Inflammatory macrophage treated with lipopolysaccharide for 4 hours (primary cell): ENCODE data around the gene GART.
"Not testable (repeated sequence)": the region's sequence is repeated elsewhere in the genome, so short reads cannot be mapped to it uniquely, and the experiment has no call there.

Source experiments
- DNase-seq: peaks from one replicate; pipeline ENCODE4 v3.0.0-alpha.2; 2020

The GART gene

GRCh38 chr21:33511639-33512038 is 30.3 kb downstream of the GART start:
- DNase-seq = no peak

- no peak for DNase-seq
Observed at GRCh38 chr21:33510826-33511225, 31.1 kb downstream of the GART start.

GRCh38 chr21:33507003-33507402 is 34.9 kb downstream of the GART start:
- not testable (repeated sequence) for DNase-seq

DNA sequence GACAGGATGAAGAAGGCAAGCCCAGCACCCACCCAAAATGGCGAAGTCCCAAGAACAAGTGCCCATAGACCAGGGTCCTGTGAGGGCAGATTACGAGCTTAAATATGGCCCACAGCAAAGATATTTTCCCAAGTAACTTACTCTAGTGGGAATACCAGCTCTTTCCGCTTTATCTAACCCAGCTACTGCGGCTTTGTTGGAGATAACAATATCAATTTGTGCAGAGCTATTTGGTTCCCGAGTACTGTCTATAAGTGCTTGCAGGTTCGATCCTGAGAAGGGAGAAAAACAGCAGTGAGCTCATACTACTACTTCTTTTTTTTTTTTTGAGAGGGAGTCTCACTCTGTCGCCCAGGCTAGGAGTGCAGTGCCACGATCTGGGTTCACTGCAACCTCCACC is 36.1 kb downstream of the GART start:
- DNase-seq = no peak

DNA sequence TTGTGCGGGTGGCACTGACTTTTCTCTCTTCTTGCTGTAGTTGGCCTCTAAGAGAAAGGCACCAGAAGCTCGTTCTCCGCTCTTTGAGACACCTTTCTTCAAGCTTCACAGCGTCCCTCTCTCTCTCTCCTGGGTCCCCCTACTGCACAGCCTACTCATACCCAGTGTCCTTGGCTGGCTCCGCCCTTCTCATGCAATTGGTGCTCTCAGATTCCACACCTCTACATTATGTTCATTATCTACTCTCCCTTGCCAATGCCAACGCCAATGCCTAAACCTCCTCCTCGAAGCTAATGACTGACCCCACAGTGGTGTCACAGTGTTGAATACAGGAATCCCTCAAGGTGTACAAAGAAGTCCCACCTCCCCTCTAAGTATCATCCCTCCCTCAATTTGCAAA is 45.6 kb downstream of the GART start:
- no peak for DNase-seq

- DNase-seq = no peak
Observed at GRCh38 chr21:33495743-33496142, 46.2 kb downstream of the GART start.

DNA sequence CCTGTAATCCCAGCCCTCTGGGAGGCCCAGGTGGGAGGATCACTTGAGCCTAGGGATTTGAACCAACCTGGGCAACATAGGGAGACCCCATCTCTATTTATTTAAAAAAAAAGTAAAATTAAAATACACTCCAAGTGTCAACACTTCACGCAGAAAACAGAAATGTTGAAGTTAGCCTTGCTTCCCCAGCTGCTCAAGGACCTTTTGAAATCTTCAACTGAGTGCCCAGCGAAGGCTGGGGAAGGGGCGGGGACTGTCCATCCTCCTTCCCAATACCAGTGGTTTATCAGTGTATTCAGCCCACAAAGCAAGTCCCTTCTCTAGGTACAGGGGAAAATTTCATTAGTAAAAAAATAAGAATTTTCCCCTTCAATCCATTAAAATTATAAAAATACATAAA is 48.2 kb downstream of the GART start:
- peak; percentile 38 for DNase-seq

DNA sequence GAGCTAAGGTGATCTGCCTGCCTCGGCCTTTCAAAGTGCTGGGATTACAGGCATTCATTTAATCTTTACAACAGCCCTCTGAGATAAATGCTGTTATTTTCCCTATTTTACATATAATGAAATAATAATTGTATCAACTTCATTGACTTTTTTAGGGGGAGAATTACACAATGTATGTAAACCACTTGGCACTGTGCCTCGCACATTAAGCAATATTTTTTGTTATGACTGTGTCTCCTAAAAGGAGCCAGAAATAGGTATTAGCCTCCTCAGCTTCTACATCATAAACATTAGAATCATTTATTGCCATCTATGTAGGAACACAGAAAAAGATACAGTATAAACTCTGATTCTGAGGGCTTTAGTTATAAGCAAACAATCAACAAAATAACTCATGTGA is 49.3 kb downstream of the GART start:
- DNase-seq = peak; percentile 60

DNA sequence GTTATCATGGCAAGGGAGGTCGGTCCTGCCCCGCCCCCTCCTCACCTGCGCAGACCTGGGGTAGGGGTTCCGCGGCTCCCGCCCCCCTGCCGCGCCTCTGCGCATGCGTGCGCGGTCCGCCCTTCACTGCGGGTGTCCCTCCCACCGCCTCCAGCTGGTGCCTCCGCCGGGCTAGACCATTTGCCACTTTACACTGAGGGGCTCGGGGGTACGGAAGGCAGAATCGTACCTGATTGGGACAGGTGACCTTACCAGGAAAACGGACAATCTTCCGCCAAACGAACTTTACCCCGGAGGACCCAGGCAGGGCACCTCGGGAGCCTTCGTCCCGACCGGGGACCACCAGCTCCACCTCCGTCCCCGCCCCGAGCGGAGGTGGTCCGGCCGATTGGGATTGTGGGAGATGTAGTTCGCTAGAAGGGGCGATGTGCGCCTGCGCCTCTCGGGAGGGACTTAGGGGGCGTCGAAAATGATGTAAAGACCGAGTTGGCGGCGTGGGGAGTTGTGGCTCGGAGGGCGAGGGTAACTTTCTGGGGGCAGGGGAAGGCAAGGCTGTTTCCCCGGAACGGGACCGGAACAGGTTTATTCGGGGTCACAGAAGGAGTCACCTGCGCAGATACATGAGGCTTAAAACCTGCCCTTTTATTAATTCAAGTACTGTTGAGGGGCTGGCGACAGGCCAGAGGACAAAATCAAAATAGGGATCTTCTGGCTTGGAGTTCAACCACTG is 50.4 kb downstream of the GART start, which contains the start of gene DNAJC28:
Gene DNAJC28, minus strand, starts transcription at position 344 of the 730 bp plus-strand sequence. CDS start 2,323 bp downstream, outside the sequence.
- DNase-seq = peak; percentile 93

GRCh38 chr21:33490991-33491372 is 50.9 kb downstream of the GART start:
- DNase-seq = peak; percentile 15

DNA sequence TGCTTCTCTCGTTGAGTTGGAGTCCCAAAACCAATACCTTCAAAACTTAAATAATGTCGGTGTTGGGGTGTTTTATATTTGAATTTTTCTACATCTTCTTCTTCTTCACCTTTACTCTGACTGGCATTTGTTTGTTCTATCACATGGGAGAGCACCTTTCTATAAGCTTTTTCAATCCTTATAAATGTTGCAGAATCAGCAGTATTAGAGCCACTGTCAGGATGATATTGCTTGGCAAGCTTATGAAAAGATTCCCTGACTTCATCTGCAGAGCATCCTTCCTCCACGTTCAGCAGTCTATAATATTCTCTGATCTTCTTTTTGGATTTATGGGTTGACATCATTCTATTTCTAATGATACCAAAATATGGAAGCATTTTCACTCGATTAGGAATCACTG is 53.0 kb downstream of the GART start:
- DNase-seq = no peak

DNA sequence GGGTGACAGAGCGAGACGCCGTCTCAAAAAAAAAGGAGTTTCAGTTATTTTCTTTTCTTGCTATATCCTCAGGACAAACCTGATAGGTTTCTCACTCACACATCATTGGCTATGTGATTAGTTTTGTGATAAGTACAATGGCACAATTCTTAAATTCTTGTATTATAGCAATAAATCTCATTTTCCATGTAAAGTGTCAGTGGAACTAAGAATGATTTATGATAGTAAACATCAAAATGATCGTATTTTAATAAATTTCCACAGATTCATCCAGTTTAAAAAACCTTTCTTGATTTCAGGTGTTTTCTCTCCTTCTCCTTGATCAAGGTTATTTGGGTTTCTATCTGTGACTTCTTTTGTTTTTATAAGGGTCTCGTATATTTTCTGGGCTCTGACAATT is 53.9 kb downstream of the GART start:
- DNase-seq = no peak

GRCh38 chr21:33481314-33481943 is 60.5 kb downstream of the GART start:
- DNase-seq = no peak

DNA sequence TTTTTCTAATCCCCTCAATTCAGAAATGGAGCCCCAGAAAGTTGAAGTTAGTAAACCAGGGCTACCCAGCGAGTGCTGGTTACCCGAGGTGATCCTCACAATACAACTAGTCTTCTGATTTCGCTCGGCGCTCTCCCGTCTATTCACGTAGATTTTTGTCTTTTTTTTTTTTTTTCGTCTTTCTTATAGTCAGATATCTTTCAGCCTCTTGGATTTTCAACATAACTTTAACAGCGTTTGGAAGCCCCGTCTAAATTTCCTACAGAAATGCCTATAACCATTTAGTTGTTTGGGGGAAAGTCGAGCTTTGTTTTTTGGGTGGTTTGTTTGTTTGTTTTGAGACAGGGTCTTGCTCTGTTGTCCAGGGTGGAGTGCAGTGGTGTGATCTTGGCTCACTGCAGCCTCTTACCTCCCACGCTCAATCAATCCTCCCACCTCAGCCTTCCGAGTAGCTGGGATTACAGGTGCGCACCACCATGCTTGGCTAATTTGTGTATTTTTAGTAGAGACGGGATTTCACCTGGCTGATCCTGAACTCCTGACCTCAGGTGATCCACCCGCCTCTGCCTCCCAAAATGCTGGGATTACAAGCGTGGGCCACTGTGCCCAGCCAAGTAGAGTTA is 61.3 kb downstream of the GART start:
- DNase-seq = no peak

DNA sequence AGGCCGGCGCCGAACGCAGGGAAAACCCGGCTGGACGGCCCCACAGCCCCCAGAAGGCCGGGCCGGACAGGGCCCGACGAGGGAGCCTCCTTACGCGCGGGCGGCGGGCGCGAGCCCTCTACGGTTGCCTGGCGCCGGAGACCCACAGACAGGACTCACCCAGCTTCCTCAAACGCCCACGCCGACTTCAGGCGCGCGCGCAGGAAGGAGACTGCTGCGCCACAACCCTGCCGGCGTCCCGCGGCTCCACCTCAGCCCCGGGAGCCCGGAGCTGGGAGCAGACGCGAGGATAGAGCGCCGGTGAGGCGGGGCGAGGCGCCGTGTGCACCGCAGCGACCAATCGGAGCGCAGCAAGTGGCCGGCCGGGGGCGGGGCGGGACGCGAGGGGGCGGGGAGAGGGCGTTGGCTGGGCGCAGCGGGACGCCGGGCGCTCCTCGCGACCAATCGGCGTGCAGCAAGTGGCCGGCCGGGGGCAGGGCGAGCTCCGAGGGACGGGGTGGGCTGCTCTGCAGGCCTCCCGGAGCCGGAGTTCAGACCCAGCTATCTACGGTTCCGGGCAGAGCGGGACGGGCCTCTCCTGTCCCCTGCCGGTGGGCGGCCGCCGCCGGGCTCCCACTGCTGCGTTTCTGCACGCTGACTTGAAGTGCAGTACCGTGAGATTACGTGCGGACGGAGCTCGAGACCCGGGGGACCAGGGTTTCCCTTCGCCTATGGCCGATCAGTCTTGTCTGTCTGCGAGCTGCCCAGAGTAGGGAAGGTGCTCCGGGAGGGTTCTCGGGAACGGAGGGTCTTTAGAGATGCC is 62.0 kb downstream of the GART start, which contains the start of gene TMEM50B:
Gene TMEM50B, minus strand, starts transcription at position 296 of the 802 bp plus-strand sequence. CDS start 11,089 bp downstream, outside the sequence.
- peak; percentile 100 for DNase-seq

GRCh38 chr21:33478935-33479678 is 62.8 kb downstream of the GART start:
- DNase-seq = peak; percentile 72

DNA sequence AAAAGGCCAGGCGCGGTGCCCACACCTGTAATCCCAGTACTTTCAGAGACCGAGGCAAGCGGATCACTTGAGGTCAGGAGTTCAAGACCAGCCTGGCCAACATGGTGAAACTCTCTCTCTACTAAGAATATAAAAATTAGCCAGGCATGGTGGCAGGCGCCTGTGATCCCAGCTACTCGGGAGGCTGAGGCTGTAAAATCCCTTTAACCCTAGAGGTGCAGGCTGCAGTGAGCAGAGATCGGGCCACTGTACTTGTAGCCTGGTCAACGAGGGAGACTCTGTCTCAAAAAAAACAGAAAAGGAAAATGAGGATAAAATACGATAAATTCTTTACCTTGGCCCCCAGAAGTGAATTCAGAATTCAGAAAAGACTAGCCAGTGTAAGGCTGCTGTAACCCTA is 63.7 kb downstream of the GART start:
- no peak for DNase-seq

GRCh38 chr21:33477066-33477465 is 64.9 kb downstream of the GART start:
- DNase-seq = no peak

- no peak for DNase-seq
Observed at GRCh38 chr21:33473344-33473743, 68.6 kb downstream of the GART start.

- no peak for DNase-seq
Observed at GRCh38 chr21:33470701-33471100, 71.2 kb downstream of the GART start.

DNA sequence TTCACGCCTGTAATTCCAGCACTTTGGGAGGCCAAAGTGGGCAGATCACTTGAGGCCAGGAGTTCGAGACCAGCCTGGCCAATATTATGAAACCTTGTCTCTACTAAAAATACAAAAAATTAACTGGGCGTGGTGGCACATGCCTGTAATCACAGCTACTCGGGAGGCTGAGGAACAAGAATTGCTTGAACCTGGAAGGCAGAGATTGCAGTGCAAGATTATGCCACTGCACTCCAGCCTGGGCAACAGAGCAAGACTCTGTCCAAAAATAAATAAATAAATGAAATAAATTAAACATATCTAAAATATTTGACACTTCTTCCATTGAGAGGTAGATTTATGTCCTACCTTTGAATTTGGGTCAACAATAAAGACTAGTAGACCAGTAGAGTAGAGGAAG is 72.7 kb downstream of the GART start:
- DNase-seq = not testable (repeated sequence)

DNA sequence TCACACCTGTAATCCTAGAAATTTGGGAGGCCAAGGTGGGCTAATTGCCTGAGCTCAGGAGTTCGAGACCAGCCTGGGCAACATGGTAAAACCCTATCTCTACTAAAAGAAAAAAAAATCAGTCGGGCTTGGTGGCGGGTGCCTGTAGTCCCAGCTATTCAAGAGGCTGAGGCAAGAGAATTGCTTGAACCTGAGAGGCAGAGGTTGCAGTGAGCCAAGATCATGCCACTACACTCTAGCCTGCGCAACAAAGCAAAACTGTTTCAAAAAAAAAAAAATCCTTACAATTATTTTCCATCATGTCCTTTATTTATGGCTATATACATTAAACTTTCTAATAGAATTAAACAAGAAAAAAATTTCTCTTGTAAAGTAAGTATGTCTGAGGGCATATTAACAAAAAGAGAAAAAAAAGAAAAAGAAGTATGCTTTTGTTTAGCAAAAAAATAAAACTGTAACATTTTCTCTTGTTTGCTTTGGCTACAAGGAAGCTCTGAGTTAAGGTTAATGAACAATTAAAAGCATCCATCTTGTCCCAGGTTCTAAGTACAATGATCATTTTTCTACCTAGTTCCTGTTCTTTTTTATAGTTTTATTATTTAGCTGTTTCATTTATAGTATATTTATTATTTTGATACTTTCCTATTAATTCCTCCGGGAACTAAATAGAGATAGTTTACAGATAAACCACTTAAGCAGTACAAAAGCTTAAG is 80.2 kb downstream of the GART start:
- no peak for DNase-seq
